Vagina (tissue), 2 donors: ENCODE results near the gene SMIM12. TPM values are rescaled to one million over a fixed set of nuclear protein-coding genes. Genes with fewer than 3 reads are reported as not detected.

ENCODE experiments used
- DNase-seq, 2 donors: peaks; one replicate each; pipeline ENCODE4 v3.0.0-alpha.2; 2017; ENCODE audit errors: extremely low spot score in 2 of 2
- H3K27ac ChIP-seq: fragments of 200-600 bp; sonication (generic); one replicate; pipeline ENCODE4 v1.5.1; 2019
- H3K27me3 ChIP-seq: fragments of 200-600 bp; sonication (generic); one replicate; pipeline ENCODE4 v1.5.1; 2019
- H3K36me3 ChIP-seq, 2 donors: fragments of 200-600 bp; sonication (generic); one replicate each; pipeline ENCODE4 v1.5.1; 2017 to 2019
- H3K4me1 ChIP-seq: fragments of 200-600 bp; sonication (generic); one replicate; pipeline ENCODE4 v1.5.1; 2019
- H3K4me3 ChIP-seq, 2 donors: fragments of 200-600 bp; sonication (generic); 1 replicate in 1 of 2; 2 replicates in 1 of 2; pipeline ENCODE4 v1.5.1; 2016 to 2019
- H3K9me3 ChIP-seq: fragments of 200-600 bp; sonication (generic); one replicate; pipeline ENCODE4 v1.5.1; 2019
- POLR2A ChIP-seq, 2 donors: fragments of 450-650 bp; IDR thresholded peaks; one replicate each; pipeline ENCODE4 v1.6.1; 2017; ENCODE audit warnings: antibody characterized with exemption in 2 of 2, mild to moderate bottlenecking in 2 of 2, moderate library complexity in 2 of 2
- POLR2AphosphoS5 ChIP-seq, 2 donors: sonication (generic); formaldehyde crosslinking; IDR thresholded peaks; one replicate each; pipeline ENCODE4 v1.9.0; 2017; ENCODE audit warnings: antibody characterized with exemption in 2 of 2, mild to moderate bottlenecking in 2 of 2, low read depth in 1 of 2; ENCODE audit not compliant: insufficient read depth in 1 of 2
- intact Hi-C: fragments of 100-400 bp; cut with DNase I; formaldehyde crosslinking; loops from one replicate; pipeline ENCODE4 v1.15.1; 2023
- total RNA-seq: library from RNA; depleted of rRNA; stranded (reverse); fragments of >200 nt; gene quantifications from one replicate; pipeline ENCODE4 v1.2.3, GENCODE V29; 2016
- TF ChIP-seq, protein P1 (sequence below), 3 experiments: fragments of 450-650 bp in 2 of 3; fragments of 200-600 bp in 1 of 3; sonication (generic) in 1 of 3; IDR thresholded peaks; one replicate each; pipeline ENCODE4 v1.5.1; 2017 to 2019; ENCODE audit warnings: antibody characterized with exemption in 3 of 3, mild to moderate bottlenecking in 2 of 3, moderate library complexity in 2 of 3

The SMIM12 gene
- total RNA-seq, 1 donor from 2014 or later, result 36.6 TPM

- H3K27ac ChIP-seq, result no peak overlapping the region
- no peaks in the 10 kb centered on the region for H3K36me3 ChIP-seq
- intact Hi-C loops, result no loop called here
- peak; percentile 16 to 69 for DNase-seq
- H3K9me3 ChIP-seq, result no peaks in the 10 kb centered on the region
- H3K4me3 ChIP-seq, result no peak overlapping the region
- H3K4me1 ChIP-seq, result no peaks in the 10 kb centered on the region
- no peaks in the 10 kb centered on the region for H3K27me3 ChIP-seq
- TF ChIP-seq POLR2AphosphoS5 (IDR thresholded peaks at IDR 0.05; ENCODE audit: insufficient read depth in 1 of 2, low read depth in 1 of 2) (no peak), POLR2A (IDR thresholded peaks at IDR 0.05) (no peak)
- TF ChIP-seq, protein P1, sequence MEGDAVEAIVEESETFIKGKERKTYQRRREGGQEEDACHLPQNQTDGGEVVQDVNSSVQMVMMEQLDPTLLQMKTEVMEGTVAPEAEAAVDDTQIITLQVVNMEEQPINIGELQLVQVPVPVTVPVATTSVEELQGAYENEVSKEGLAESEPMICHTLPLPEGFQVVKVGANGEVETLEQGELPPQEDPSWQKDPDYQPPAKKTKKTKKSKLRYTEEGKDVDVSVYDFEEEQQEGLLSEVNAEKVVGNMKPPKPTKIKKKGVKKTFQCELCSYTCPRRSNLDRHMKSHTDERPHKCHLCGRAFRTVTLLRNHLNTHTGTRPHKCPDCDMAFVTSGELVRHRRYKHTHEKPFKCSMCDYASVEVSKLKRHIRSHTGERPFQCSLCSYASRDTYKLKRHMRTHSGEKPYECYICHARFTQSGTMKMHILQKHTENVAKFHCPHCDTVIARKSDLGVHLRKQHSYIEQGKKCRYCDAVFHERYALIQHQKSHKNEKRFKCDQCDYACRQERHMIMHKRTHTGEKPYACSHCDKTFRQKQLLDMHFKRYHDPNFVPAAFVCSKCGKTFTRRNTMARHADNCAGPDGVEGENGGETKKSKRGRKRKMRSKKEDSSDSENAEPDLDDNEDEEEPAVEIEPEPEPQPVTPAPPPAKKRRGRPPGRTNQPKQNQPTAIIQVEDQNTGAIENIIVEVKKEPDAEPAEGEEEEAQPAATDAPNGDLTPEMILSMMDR (IDR thresholded peaks at IDR 0.05), result no peak
Observed at GRCh38 chr1:34829250-34829649, 30.3 kb downstream of the SMIM12 start.

DNA sequence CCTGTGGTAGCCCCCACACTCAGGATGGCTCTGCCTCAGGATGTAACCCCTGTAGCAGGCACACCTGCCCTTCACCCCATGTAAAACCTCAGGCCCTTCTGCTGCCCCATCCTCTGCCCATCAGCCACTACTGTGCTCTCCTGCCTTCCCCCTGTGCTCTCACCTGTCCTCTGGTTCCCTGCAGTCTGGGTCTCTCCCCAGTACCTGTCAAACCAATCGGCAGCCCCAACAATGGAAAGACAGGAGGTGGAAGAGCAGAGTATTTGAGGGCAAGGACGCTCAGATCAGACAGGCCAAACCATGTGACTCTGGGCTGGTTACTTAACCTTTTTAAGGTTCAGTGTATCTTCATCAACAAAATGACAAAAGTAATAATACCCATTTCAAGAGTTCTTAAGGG is 30.9 kb downstream of the SMIM12 start:
- Histone ChIP-seq H3K4me3 (no peak overlapping the region), H3K36me3 (no peaks in the 10 kb centered on the region), H3K27ac (no peak overlapping the region), H3K4me1 (no peaks in the 10 kb centered on the region), H3K9me3 (no peaks in the 10 kb centered on the region), H3K27me3 (no peaks in the 10 kb centered on the region)
- DNase-seq, result peak; percentile 37 to 69
- TF ChIP-seq POLR2AphosphoS5 (IDR thresholded peaks at IDR 0.05; ENCODE audit: insufficient read depth in 1 of 2, low read depth in 1 of 2), result no peak
- TF ChIP-seq, protein P1 (IDR thresholded peaks at IDR 0.05), result no peak
- no peak for TF ChIP-seq POLR2A (IDR thresholded peaks at IDR 0.05)
- intact Hi-C loops, result no loop called here

DNA sequence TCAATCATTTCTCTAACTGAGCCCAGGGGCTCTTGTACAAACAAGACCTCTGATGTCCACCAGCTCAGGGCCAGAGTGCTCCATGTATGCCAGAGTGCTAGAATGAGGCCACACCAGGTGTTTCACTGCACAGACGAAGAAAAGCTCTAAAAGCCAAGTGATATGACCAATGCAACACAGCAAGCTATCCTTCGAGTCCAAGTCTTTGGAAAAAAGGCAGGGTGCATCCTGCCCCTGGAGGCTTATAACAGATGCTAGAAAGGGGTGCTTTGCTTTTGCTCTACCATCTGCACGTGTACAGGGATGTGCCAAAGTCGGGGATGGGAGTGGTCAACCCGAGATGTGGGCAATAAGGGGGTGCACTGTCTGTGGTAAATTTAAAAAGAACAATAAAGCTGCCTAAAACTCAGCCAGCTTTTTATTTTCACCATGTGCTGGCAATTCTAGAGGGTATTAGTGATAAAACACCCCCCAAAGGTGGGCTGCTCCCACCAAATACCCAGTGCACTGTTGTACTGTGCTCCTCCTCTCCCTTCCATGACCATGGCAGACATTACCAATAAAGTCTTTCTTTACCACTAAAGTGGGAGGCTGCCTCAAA is 32.1 kb downstream of the SMIM12 start:
- Histone ChIP-seq H3K27me3 (no peaks in the 10 kb centered on the region), H3K36me3 (no peaks in the 10 kb centered on the region), H3K4me1 (no peaks in the 10 kb centered on the region), H3K27ac (no peak overlapping the region), H3K9me3 (no peaks in the 10 kb centered on the region), H3K4me3 (no peak overlapping the region)
- no peak for TF ChIP-seq POLR2AphosphoS5 (IDR thresholded peaks at IDR 0.05; ENCODE audit: insufficient read depth in 1 of 2, low read depth in 1 of 2)
- TF ChIP-seq, protein P1 (IDR thresholded peaks at IDR 0.05), result no peak
- no peak for TF ChIP-seq POLR2A (IDR thresholded peaks at IDR 0.05)
- intact Hi-C loops, result no loop called here
- peak in 1 of 2 donors; percentile 77 for DNase-seq

GRCh38 chr1:34825455-34826091 is 34.0 kb downstream of the SMIM12 start:
- TF ChIP-seq POLR2A (IDR thresholded peaks at IDR 0.05) (no peak), POLR2AphosphoS5 (IDR thresholded peaks at IDR 0.05; ENCODE audit: insufficient read depth in 1 of 2, low read depth in 1 of 2) (no peak)
- TF ChIP-seq, protein P1 (IDR thresholded peaks at IDR 0.05), result no peak
- Histone ChIP-seq H3K9me3 (no peaks in the 10 kb centered on the region), H3K4me3 (no peak overlapping the region), H3K27ac (no peak overlapping the region), H3K4me1 (no peaks in the 10 kb centered on the region), H3K27me3 (no peaks in the 10 kb centered on the region), H3K36me3 (no peaks in the 10 kb centered on the region)
- peak in 1 of 2 donors; percentile 82 for DNase-seq
- intact Hi-C loops, result no loop called here

DNA sequence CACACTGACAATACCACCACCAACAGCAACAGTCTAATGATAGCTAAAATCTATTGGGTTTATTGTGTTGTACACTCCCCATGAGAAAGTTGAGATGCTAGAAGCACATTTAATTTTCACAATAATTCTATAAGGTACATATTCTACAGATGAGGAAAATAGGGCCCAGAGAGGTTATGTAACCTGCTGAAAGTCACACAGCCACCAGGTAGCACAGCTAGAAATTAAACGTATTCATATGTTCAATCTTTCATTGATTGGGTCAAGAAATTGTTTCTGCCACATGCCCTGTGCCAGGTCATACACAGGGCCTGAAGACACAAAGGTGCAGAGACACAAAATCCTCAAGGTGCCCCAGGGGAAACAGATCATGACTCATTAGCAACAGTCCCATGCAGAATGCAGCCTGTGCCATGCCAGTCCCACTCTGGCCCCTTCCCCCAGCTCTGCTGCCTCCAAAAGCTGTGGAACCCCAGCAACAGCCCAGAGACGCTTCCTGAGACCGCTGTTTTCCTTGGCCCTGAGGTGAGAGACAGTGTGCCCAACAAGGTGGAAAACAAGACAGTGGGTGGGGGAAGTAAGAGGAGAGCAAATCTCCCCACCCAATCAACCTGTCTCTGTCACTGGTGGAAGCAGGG is 34.6 kb downstream of the SMIM12 start:
- TF ChIP-seq POLR2AphosphoS5 (IDR thresholded peaks at IDR 0.05; ENCODE audit: insufficient read depth in 1 of 2, low read depth in 1 of 2) (no peak), POLR2A (IDR thresholded peaks at IDR 0.05) (no peak)
- TF ChIP-seq, protein P1 (IDR thresholded peaks at IDR 0.05), result no peak
- peak in 1 of 2 donors; percentile 29 for DNase-seq

More for the DNA sequence above, 34.6 kb downstream of the SMIM12 start:
- intact Hi-C loops, result no loop called here
- Histone ChIP-seq H3K27ac (no peak overlapping the region), H3K4me1 (no peaks in the 10 kb centered on the region), H3K4me3 (no peak overlapping the region), H3K9me3 (no peaks in the 10 kb centered on the region), H3K27me3 (no peaks in the 10 kb centered on the region), H3K36me3 (no peaks in the 10 kb centered on the region)
